Colonic mucosa (tissue), 4 donors: ENCODE measurements around the gene PEX19. TPM values are rescaled to one million over a fixed set of nuclear protein-coding genes. Genes with fewer than 3 reads are reported as not detected.

Source experiments
- DNase-seq: peaks from one replicate; pipeline ENCODE4 v3.0.0-alpha.2; 2020
- H3K27ac ChIP-seq: fragments of 200-600 bp; one replicate; pipeline ENCODE4 v1.8.0; 2021
- H3K27me3 ChIP-seq: fragments of 200-600 bp; one replicate; pipeline ENCODE4 v1.8.0; 2021
- H3K36me3 ChIP-seq: fragments of 200-600 bp; one replicate; pipeline ENCODE4 v1.8.0; 2021
- H3K4me1 ChIP-seq: fragments of 200-600 bp; one replicate; pipeline ENCODE4 v1.8.0; 2021; ENCODE audit warnings: mild to moderate bottlenecking
- H3K4me3 ChIP-seq: fragments of 200-600 bp; one replicate; pipeline ENCODE4 v1.8.0; 2021
- H3K9ac ChIP-seq, 2 donors: one replicate each; pipeline ENCODE4 v1.7.0; 2013; ENCODE audit warnings: control low read depth in 2 of 2, low read depth in 2 of 2, low read length in 2 of 2
- H3K9me3 ChIP-seq: fragments of 200-600 bp; one replicate; pipeline ENCODE4 v1.8.0; 2021
- intact Hi-C: fragments of 100-400 bp; cut with DNase I; formaldehyde crosslinking; loops from one replicate; pipeline ENCODE4 v1.14.1; 2022
- total RNA-seq, 2 donors: library from RNA; stranded (reverse); fragmentation: NEBNext Ultra II Directional in 1 of 2; extraction: Animal tissue kit (Norgen Biotek cat#: 25700) in 1 of 2; gene quantifications; one replicate each; pipeline ENCODE4 v1.2.1, GENCODE V29; 2021
- TF ChIP-seq, protein P1 (sequence below): fragments of 200-600 bp; IDR thresholded peaks from one replicate; pipeline ENCODE4 v1.8.0; 2022; ENCODE audit warnings: antibody characterized with exemption, mild to moderate bottlenecking
- donor health status: healthy.
- donor health status: DM: no; HTN: no; CAD: no.
- donor health status: DM: no; HTN: no; CAD: no.

PEX19 gene
- total RNA-seq, 2 donors from 2014 or later, result 43.2 to 59.3 TPM

DNA sequence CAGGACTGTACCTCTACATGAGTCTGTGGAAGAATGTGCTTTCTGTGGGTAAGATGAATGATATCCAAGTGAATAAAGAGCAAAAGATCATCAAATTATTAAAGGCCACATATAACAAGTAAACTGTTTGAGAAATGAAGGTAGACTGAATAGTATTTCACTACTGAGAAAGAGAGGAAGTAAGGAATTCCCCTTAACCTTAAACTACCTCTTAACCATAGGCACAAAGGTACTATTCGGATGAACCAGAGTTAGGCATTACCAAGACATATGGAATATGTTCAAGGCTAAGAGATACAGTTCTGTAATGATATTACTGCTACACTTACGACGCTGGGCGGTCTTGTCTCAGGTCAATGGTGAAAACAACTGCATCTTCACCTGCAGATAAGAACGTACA, 48.1 kb downstream of the PEX19 start:
- H3K36me3 ChIP-seq, result peaks cover 19% of the 10 kb centered on the region
- TF ChIP-seq, protein P1, sequence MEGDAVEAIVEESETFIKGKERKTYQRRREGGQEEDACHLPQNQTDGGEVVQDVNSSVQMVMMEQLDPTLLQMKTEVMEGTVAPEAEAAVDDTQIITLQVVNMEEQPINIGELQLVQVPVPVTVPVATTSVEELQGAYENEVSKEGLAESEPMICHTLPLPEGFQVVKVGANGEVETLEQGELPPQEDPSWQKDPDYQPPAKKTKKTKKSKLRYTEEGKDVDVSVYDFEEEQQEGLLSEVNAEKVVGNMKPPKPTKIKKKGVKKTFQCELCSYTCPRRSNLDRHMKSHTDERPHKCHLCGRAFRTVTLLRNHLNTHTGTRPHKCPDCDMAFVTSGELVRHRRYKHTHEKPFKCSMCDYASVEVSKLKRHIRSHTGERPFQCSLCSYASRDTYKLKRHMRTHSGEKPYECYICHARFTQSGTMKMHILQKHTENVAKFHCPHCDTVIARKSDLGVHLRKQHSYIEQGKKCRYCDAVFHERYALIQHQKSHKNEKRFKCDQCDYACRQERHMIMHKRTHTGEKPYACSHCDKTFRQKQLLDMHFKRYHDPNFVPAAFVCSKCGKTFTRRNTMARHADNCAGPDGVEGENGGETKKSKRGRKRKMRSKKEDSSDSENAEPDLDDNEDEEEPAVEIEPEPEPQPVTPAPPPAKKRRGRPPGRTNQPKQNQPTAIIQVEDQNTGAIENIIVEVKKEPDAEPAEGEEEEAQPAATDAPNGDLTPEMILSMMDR, result no peak
- no peak overlapping the region for H3K9ac ChIP-seq
- H3K27ac ChIP-seq, result no peak overlapping the region
- intact Hi-C loops, result no loop called here
- no peak for DNase-seq
- H3K27me3 ChIP-seq, result no peaks in the 10 kb centered on the region
- H3K9me3 ChIP-seq, result no peaks in the 10 kb centered on the region
- H3K4me1 ChIP-seq, result no peaks in the 10 kb centered on the region
- no peak overlapping the region for H3K4me3 ChIP-seq

DNA sequence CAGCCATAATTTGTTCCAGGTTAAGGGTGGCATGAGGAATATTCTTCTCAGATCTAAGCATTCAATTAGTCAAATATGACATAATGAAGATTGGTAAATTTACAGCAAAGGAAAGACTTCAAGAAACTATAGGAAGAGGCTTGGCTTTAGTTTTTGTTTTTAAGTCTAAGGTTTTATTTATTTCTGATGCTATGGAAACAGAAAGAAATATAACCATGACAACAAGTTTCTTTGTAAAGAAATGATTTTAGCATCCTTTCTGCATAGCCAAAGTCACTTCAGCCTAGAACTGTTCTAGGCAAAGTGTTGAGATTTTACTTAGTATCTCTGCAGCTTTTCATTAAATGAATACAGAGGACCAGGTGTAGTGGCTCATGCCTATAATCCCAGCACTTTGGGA, 52.0 kb downstream of the PEX19 start:
- Histone ChIP-seq H3K27ac (no peak overlapping the region), H3K36me3 (peaks cover 7% of the 10 kb centered on the region), H3K9me3 (no peaks in the 10 kb centered on the region), H3K4me1 (no peaks in the 10 kb centered on the region), H3K4me3 (no peak overlapping the region), H3K9ac (no peak overlapping the region), H3K27me3 (no peaks in the 10 kb centered on the region)
- intact Hi-C loops, result no loop called here
- no peak for DNase-seq
- TF ChIP-seq, protein P1, result no peak

DNA sequence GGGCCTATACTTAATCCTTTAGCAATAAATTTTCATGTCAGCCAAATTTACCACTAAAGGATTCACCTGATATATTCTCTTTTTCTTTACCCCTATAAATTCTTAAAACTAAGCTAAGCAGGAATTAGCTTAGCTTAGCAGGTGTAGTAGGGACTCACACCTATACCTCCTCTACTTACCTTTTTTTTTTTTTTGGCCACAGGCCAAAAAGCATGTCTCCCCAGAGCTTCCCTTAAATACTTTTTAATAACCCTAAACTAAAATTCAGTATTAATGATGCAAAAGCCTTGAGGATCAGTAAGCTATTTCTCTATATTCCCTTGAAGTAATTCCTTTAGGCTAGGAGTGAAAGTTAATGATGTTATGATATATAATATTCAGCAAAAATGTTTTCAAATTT, 56.5 kb downstream of the PEX19 start:
- Histone ChIP-seq H3K27ac (no peak overlapping the region), H3K27me3 (no peaks in the 10 kb centered on the region), H3K4me3 (no peak overlapping the region), H3K36me3 (peaks cover 15% of the 10 kb centered on the region), H3K9ac (no peak overlapping the region), H3K9me3 (no peaks in the 10 kb centered on the region), H3K4me1 (no peaks in the 10 kb centered on the region)
- intact Hi-C loops, result no loop called here
- no peak for DNase-seq
- TF ChIP-seq, protein P1, result no peak

GRCh38 chr1:160227561-160227960, 57.4 kb downstream of the PEX19 start:
- Histone ChIP-seq H3K9me3 (no peaks in the 10 kb centered on the region), H3K4me3 (no peak overlapping the region), H3K36me3 (peaks cover 17% of the 10 kb centered on the region), H3K27ac (no peak overlapping the region), H3K27me3 (no peaks in the 10 kb centered on the region), H3K4me1 (no peaks in the 10 kb centered on the region), H3K9ac (no peak overlapping the region)
- intact Hi-C loops, result no loop called here
- TF ChIP-seq, protein P1, result no peak
- DNase-seq, result no peak

DNA sequence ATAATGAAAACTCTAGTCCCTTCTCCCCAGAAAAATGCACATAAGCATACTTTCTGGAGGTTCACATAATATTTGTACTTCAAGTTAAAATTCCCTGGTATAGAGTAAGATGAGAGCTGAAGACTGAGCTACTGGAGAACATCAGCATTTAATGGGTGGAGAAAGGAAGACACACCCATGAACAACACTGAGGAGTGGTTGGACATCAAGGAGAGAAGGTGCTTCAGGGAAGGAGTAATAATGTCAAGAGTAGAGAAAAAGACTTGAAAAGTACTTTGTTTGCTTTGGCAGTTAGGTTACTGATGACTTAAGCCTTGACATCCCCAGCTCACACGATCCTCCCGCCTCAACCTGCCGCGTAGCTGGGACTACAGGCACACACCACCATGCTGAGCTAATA, 57.9 kb downstream of the PEX19 start:
- no peak for DNase-seq
- peaks cover 22% of the 10 kb centered on the region for H3K36me3 ChIP-seq
- H3K9me3 ChIP-seq, result no peaks in the 10 kb centered on the region
- H3K27ac ChIP-seq, result no peak overlapping the region
- intact Hi-C loops, result no loop called here
- TF ChIP-seq, protein P1, result no peak
- no peaks in the 10 kb centered on the region for H3K27me3 ChIP-seq
- H3K4me1 ChIP-seq, result no peaks in the 10 kb centered on the region
- no peak overlapping the region for H3K4me3 ChIP-seq
- H3K9ac ChIP-seq, result no peak overlapping the region

Other genes starting within 250 kb of the PEX19 start
- gene KCNJ10, start 215.0 kb downstream of the PEX19 start, total RNA-seq, result under 1 TPM in 1 of 2 donors, not detected in 1; 0.29 TPM
- under 1 TPM; 0.11 to 0.30 TPM for gene KCNJ9, start 203.6 kb downstream of the PEX19 start, total RNA-seq
- 10 to 100 TPM; 53.6 to 60.2 TPM for gene IGSF8, start 186.5 kb downstream of the PEX19 start, total RNA-seq
- gene ATP1A2, start 169.4 kb downstream of the PEX19 start, total RNA-seq, result 1 to 10 TPM; 1.5 to 6.1 TPM
- not detected for gene ATP1A4, start 133.5 kb downstream of the PEX19 start, total RNA-seq
- not detected for gene CASQ1, start 94.6 kb downstream of the PEX19 start, total RNA-seq
- 10 to 100 TPM; 33.0 to 48.3 TPM for gene PEA15, start 79.7 kb downstream of the PEX19 start, total RNA-seq
- 10 to 100 TPM; 72.0 to 86.1 TPM for gene DCAF8, start 22.6 kb downstream of the PEX19 start, total RNA-seq
- gene COPA, start 58.1 kb upstream of the PEX19 start, total RNA-seq, result 100 to 1,000 TPM; 154 to 163 TPM
- 10 to 100 TPM; 83.5 to 88.0 TPM for gene NCSTN, start 58.2 kb upstream of the PEX19 start, total RNA-seq
- under 1 TPM in 1 of 2 donors, not detected in 1; 0.12 TPM for gene NHLH1, start 81.9 kb upstream of the PEX19 start, total RNA-seq
- gene VANGL2, start 115.4 kb upstream of the PEX19 start, total RNA-seq, result 10 to 100 TPM in 1 of 2 donors, 1 to 10 TPM in 1; 3.9 to 10.3 TPM
- 1 to 10 TPM; 1.1 to 1.4 TPM for gene SLAMF6, start 238.1 kb upstream of the PEX19 start, total RNA-seq